ENCODE data around the gene SV2C. TPM values are rescaled to one million over a fixed set of nuclear protein-coding genes. Genes with fewer than 3 reads are reported as not detected.

Gene SV2C
- total RNA-seq, 1 experiment from 2014 or later = not detected

DNA sequence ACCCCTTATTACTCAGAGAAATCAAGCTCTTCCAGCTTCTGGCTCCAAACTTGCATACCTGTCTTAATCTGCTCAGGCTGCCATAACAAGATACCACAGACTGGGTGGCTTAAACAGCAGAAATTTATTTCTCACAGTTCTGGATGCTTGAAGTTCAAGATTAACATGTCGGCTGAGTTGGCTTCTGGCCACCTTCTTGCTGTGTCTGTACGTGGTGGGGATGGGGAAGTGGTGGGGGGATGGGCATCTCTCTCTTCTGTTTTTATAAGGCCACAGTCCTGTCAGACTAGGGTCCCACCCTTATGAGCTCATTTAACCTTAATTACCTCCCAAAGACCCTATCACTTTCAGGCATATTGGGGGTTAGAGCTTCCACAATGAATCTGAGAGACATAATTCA lies 140.5 kb downstream of the SV2C start:
- no peaks in the 10 kb centered on the region for H3K36me3 Mint-ChIP-seq (ENCODE audit: insufficient read depth, unreplicated experiment)
- CTCF ChIA-PET = no interaction called here
- TF ChIP-seq, protein P1, sequence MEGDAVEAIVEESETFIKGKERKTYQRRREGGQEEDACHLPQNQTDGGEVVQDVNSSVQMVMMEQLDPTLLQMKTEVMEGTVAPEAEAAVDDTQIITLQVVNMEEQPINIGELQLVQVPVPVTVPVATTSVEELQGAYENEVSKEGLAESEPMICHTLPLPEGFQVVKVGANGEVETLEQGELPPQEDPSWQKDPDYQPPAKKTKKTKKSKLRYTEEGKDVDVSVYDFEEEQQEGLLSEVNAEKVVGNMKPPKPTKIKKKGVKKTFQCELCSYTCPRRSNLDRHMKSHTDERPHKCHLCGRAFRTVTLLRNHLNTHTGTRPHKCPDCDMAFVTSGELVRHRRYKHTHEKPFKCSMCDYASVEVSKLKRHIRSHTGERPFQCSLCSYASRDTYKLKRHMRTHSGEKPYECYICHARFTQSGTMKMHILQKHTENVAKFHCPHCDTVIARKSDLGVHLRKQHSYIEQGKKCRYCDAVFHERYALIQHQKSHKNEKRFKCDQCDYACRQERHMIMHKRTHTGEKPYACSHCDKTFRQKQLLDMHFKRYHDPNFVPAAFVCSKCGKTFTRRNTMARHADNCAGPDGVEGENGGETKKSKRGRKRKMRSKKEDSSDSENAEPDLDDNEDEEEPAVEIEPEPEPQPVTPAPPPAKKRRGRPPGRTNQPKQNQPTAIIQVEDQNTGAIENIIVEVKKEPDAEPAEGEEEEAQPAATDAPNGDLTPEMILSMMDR (IDR thresholded peaks at IDR 0.05; ENCODE audit: unreplicated experiment) = no peak
- POLR2A ChIA-PET = no interaction called here
- intact Hi-C loops (cut with micrococcal nuclease) = no loop called here
- DNase-seq (ENCODE audit: unreplicated experiment) = no peak
- H3K9me3 Mint-ChIP-seq (ENCODE audit: unreplicated experiment) = no peaks in the 10 kb centered on the region
- no peak overlapping the region for H3K4me3 Mint-ChIP-seq (ENCODE audit: unreplicated experiment)
- no TSS peak for BruUV-seq (replicated peaks)
- no peak overlapping the region for H3K27ac Mint-ChIP-seq (ENCODE audit: low read depth, unreplicated experiment)
- no peaks in the 10 kb centered on the region for H3K4me1 Mint-ChIP-seq (ENCODE audit: insufficient read depth, unreplicated experiment)
- peaks cover 13% of the 10 kb centered on the region for H3K27me3 Mint-ChIP-seq (ENCODE audit: insufficient read depth, unreplicated experiment)

DNA sequence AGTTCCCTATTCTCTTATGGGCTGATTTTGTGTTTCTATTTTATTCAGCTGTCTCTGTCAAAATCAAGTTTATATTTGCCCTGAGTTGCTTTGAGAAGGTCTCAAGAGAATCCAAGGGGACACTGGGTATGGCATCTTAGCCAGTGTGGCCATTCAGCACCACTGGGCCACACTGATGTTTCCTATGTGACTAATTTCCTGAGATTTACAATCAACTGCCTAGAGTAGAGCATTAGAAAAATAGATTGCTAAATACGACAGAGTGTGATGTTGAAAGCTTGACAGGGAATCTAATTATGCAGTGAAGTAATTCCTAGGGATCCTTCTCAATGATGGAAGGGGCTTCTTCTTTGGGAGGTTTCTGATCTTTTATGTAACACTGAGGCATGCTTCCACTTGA lies 141.7 kb downstream of the SV2C start:
- no TSS peak for BruUV-seq (replicated peaks)
- Mint-ChIP-seq H3K4me1 (ENCODE audit: insufficient read depth, unreplicated experiment) (no peaks in the 10 kb centered on the region), H3K9me3 (ENCODE audit: unreplicated experiment) (no peaks in the 10 kb centered on the region), H3K4me3 (ENCODE audit: unreplicated experiment) (no peak overlapping the region), H3K36me3 (ENCODE audit: insufficient read depth, unreplicated experiment) (no peaks in the 10 kb centered on the region), H3K27ac (ENCODE audit: low read depth, unreplicated experiment) (no peak overlapping the region), H3K27me3 (ENCODE audit: insufficient read depth, unreplicated experiment) (peaks cover 13% of the 10 kb centered on the region)
- POLR2A ChIA-PET = interaction anchor here (0.6 kb wide), 1 partner anchor 806 kb away, joined by 3 read pairs; the partner anchor contains the start of gene AGGF1
- intact Hi-C loops (cut with micrococcal nuclease) = no loop called here
- TF ChIP-seq, protein P1 (IDR thresholded peaks at IDR 0.05; ENCODE audit: unreplicated experiment) = no peak
- CTCF ChIA-PET = interaction anchor here (0.7 kb wide), 1 partner anchor 119 kb away, joined by 3 read pairs; no protein-coding TSS in a partner anchor
- DNase-seq (ENCODE audit: unreplicated experiment) = no peak

DNA sequence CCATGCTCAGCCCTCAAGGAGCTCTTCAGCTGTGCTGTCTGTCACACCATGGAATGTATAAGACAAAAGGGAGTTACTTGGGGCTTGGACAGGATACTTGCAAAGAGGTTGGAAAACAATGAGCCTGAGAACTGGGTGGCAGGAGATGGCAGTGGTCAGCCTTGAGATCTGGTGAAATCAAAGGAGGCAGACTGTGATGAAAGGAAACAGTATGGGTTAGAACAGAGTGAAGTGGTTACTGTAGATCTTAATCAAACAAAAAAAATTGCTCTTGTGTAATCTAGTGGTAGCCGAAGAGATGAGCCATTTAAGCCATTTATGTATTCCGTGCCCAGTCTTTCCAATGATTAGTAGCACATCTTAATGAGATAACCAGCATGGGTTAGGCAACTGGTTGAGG lies 142.2 kb downstream of the SV2C start:
- no peaks in the 10 kb centered on the region for H3K9me3 Mint-ChIP-seq (ENCODE audit: unreplicated experiment)
- intact Hi-C loops (cut with micrococcal nuclease) = no loop called here
- CTCF ChIA-PET = interaction anchor here (0.7 kb wide), 1 partner anchor 119 kb away, joined by 3 read pairs; no protein-coding TSS in a partner anchor
- H3K4me1 Mint-ChIP-seq (ENCODE audit: insufficient read depth, unreplicated experiment) = no peaks in the 10 kb centered on the region
- peaks cover 13% of the 10 kb centered on the region for H3K27me3 Mint-ChIP-seq (ENCODE audit: insufficient read depth, unreplicated experiment)
- POLR2A ChIA-PET = interaction anchor here (0.6 kb wide), 1 partner anchor 805 kb away, joined by 3 read pairs; the partner anchor contains the start of gene AGGF1
- no peak for DNase-seq (ENCODE audit: unreplicated experiment)
- TF ChIP-seq, protein P1 (IDR thresholded peaks at IDR 0.05; ENCODE audit: unreplicated experiment) = no peak
- H3K4me3 Mint-ChIP-seq (ENCODE audit: unreplicated experiment) = no peak overlapping the region
- no peak overlapping the region for H3K27ac Mint-ChIP-seq (ENCODE audit: low read depth, unreplicated experiment)
- no TSS peak for BruUV-seq (replicated peaks)
- no peaks in the 10 kb centered on the region for H3K36me3 Mint-ChIP-seq (ENCODE audit: insufficient read depth, unreplicated experiment)

DNA sequence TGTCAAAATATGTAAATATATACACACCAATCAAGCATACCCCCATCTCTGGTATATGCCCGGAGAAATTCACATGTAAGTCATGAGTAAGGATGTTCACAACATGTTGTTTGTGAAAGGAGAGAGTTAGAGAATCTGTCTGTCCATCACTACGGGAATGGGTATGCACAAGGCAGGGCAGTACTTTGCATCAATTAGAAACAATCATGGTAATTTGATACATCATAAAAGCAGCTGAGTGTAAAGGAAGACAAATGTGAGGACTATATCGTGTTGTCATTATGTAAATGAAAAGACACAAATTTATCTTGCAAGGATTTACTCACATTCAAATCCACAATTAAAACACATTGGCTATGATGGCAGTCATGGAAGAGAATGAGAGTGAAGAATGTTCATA lies 146.7 kb downstream of the SV2C start:
- no peaks in the 10 kb centered on the region for H3K4me1 Mint-ChIP-seq (ENCODE audit: insufficient read depth, unreplicated experiment)
- ChIA-PET CTCF (interaction anchor here (1.1 kb wide), 1 partner anchor 55 kb away, joined by 4 read pairs; no protein-coding TSS in a partner anchor), POLR2A (no interaction called here)
- H3K4me3 Mint-ChIP-seq (ENCODE audit: unreplicated experiment) = no peak overlapping the region
- H3K36me3 Mint-ChIP-seq (ENCODE audit: insufficient read depth, unreplicated experiment) = no peaks in the 10 kb centered on the region
- peaks cover 13% of the 10 kb centered on the region for H3K27me3 Mint-ChIP-seq (ENCODE audit: insufficient read depth, unreplicated experiment)
- no peak for DNase-seq (ENCODE audit: unreplicated experiment)
- intact Hi-C loops (cut with micrococcal nuclease) = no loop called here
- no peaks in the 10 kb centered on the region for H3K9me3 Mint-ChIP-seq (ENCODE audit: unreplicated experiment)
- TF ChIP-seq, protein P1 (IDR thresholded peaks at IDR 0.05; ENCODE audit: unreplicated experiment) = no peak
- no TSS peak for BruUV-seq (replicated peaks)
- no peak overlapping the region for H3K27ac Mint-ChIP-seq (ENCODE audit: low read depth, unreplicated experiment)
